Stimulated activated CD8-positive, alpha-beta memory T cell treated with anti-CD3 and anti-CD28 coated beads, Interleukin-4, amount 100 ng/mL, for 4 hours (primary cell): ENCODE results near the gene CDC42BPB.

Experiments
- DNase-seq, 2 donors: peaks; one replicate each; pipeline ENCODE4 v3.0.0-alpha.2; 2020; ENCODE audit warnings: low read depth in 2 of 2, low spot score in 1 of 2

CDC42BPB gene

GRCh38 chr14:102945346-102946130, 111.8 kb downstream of the CDC42BPB start:
- DNase-seq, result no peak

DNA sequence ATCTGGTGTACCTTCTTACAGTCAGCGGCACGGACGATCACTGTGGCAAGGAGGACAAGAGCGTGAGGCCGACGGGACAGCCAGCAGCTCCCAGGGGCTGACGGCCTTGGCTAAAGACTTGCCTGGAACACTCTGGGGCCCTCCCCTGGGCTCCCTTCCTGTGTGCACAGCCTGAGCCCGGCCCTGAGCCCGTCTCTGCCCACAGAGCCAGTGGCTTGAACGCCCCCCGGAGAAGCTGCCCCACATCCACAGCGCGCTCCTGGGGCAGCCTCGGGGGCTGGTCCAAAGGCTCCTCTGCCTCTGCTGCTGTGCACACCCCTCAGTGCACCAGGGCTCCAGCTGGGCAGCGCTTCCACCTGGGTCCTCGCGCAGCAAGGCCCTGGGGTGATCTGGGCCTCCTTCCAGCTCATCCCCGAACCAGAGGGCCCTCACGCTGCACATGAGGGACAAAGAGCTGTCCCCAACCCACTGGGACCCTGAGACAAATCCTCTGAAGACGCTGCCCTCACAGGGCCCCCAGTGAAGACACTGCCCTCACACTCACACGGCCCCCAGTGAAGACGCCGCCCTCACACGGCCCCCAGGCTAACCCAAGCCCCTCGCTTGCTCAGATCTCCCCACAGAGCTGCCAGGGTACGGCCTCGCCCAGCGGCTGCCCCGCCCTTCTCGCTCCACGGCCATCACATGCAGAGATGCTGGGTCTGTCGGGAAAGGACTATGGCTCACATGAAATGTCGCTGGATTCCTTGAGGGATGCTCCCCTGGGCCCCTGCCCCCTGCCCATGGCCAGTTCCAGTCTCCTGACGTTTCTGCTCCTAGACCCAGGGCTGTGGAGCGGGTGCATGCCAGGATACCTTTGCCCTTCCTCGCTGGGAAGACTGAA, 112.7 kb downstream of the CDC42BPB start:
- no peak for DNase-seq

- no peak for DNase-seq
Measured at GRCh38 chr14:102943979-102944378, 113.4 kb downstream of the CDC42BPB start.

GRCh38 chr14:102943454-102943853, 113.9 kb downstream of the CDC42BPB start:
- DNase-seq, result no peak

- DNase-seq, result no peak
Measured at GRCh38 chr14:102942069-102942468, 115.3 kb downstream of the CDC42BPB start.

GRCh38 chr14:102941419-102942011, 115.8 kb downstream of the CDC42BPB start:
- DNase-seq, result no peak

- DNase-seq, result no peak
Measured at GRCh38 chr14:102940729-102941362, 116.5 kb downstream of the CDC42BPB start.

- DNase-seq, result no peak
Measured at GRCh38 chr14:102939820-102940561, 117.4 kb downstream of the CDC42BPB start.

DNA sequence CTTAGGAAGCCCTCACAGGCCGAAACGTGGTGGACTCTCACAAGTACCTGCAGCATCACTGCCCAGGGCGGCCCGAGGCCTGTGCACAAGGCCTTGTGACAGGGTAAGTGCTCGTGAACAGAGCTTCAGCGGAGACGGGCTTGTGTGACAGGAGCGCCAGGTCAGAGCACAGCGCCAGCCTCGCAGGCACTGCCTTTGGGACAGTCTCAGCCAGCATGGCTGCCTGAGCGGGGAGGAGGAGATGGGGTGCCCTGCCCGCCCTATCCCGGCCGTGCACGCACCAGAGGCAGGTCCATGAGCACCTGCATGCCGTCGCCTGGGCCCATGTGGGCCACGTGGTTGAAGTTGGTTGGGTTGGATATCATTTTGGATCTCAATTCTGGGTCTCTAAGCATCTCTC, 118.0 kb downstream of the CDC42BPB start:
- no peak for DNase-seq

- no peak for DNase-seq
Measured at GRCh38 chr14:102938191-102938590, 119.2 kb downstream of the CDC42BPB start.

GRCh38 chr14:102937331-102938175, 119.8 kb downstream of the CDC42BPB start:
- no peak for DNase-seq

DNA sequence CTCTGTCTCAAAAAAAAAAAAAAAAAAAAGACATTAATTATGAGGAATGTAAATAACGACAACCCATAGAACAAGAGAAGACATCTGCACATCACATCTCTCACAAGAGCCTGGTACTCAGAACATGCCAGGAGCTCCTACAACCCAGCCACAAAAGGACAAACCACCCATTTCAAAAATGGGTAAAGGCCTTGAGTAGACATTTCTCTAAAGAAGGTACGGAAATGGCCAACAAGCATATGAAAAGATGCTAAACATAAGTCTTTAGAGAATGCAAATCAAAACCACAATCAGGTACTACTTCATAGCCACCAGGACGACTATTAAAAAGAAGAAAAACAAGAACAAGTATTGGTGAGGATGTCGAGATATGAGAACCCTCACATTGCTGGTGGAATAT, 121.6 kb downstream of the CDC42BPB start:
- no peak for DNase-seq

DNA sequence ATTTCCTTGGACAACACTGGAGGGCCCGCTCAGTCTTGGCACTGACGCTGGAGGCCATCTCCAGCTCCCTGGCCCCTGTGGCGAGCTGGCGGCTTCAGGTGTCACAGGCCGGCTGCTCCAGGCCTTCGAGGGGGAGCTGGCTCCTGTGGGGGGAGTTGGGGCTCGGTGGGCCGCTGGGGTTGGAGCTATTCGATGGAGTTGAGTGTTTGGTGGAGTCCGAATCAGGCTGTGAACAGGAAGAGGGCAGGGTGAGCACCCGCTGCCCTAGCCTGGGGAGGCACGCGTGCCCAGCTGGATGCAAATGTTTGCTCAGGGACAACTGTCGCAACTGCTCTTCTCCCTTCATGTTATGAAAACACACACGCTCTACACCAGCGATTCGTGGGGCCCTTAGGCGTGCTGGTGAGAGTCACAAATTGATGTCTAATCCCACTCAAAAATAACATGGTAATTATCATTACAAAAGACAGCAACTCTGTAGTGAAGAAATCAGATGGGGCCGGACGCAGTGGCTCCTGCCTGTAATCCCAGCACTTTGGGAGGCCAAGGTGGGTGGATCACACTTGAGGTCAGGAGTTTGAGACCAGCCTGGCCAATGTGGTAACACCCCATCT, 123.6 kb downstream of the CDC42BPB start:
- no peak for DNase-seq

DNA sequence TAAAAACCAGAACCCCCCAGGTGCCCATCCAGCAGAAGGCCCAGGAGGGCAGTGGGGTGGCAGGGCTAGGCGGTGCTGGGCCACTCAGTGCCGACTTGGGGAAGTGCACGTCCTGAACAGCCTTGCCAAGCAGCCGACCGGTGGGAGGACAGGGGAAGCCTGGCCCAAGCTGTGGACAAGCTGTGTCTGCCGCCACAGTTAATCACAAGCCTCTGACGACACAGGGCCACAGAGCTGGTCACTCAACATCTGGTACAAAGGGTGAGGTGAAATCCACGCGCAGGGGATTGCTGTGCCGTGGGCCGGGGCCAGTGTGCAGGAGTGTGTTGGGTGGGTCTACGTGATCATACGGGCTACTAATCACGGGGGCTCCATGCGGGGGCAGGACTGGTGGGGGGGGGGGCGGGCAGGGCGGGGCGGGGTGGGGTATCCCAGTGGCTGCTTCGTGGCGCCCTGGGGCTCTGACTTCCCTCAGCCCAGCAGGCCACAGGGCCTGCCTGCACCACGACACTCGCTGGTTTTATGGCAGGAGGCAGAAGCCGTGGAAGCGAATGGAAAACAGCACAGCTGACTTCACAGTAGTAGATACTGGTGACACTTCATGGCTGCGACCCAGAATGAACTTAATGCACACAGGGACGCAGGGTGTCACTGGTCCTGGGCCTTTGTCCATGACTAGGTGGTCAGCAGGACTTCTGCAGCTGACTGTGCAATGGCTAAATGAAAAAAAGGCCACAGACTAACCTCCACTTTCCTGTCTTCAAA, 124.7 kb downstream of the CDC42BPB start:
- DNase-seq, result no peak

DNA sequence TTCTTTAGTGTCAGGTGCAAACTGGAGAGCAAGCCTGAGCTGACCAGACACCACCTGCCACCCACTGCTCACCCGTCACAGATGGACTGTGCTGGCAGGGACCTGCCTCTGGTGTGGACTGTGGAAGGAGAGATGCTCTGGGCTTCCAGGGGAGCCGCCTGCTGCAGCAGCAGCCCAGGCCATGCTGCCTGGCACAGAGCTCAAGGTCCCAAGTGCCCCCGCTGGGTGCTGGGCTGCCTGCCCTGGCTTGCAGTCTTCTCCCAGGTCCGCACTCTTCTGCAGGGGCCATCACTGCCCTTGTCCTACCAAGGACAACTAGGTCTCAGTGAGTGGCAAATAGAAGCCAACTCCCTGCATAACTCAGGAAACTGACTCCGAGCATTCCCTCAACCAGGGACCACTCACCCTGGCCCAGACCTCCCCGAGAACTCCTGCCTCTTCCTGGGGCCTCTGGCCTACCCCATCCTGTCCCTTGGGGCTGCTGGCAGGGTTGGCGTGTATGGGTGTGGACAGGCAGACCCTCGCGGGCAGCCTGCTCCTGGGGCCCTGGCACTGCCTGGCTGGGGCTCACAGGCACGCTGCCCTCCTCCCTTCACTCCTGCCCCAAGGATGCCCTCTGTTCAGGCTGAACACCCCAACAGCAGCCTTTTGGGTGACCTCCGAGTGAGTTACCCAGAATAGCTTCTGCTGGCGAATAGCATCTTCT, 125.6 kb downstream of the CDC42BPB start:
- no peak for DNase-seq

DNA sequence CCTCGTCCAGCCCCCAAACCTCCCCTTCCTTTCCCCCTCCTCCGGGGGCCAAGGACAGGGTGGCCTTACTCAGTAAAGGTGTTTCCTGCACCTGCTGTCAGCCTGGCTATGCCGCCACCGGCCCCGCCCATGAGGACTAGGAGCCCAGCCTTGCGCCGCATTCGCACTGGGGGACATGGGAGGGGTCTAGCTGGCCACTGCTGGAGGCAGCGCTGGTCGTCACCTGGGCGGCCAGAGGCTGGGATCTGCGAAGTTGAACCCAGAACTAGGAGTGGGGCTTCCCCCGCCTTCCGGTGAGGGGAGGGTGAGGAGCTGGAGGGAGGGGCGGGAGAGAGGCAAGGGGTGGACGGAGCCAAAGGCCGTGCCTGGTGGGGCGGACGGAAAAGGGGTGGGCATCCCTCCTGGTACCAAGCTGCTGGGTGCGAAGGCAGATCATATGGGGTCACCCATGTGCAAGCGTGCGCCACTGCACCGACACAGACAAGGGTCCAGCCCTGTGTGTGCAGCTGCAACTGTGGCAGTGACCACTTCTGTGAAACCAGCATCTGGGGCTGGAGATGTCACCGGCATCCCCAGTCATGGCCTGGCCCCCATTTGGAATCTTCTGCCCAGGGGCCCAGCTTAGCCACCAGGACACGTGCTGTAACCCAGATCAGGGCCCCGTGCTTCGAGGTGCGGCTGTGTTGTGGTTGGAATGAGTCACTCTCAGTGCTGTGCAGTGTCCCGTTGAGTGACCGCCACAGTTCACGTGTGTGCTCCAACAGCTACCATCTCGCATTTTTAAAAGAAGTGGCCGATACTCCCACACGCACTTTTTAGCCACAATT, 126.4 kb downstream of the CDC42BPB start:
- no peak for DNase-seq

DNA sequence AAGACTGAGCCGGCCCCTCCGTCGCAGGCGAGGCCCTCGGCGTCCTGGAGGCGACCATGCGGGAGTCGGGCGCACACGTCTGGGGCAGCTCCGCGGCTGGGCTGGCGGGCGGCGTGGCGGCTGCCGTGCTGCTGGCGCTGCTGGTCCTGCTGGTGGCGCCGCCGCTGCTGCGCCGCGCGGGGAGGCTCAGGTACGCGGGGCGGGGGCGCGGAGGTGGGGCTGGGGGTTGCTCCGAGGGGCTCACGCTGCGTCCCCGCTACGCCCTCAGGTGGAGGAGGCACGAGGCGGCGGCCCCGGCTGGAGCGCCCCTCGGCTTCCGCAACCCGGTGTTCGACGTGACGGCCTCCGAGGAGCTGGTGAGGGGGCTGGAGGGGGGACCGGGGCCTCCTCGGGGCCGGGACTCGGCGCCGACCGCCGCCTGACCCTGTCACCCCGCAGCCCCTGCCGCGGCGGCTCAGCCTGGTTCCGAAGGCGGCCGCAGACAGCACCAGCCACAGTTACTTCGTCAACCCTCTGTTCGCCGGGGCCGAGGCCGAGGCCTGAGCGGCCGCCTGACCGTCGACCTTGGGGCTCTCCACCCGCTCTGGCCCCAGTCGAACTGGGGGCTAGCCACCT, 127.1 kb downstream of the CDC42BPB start:
- DNase-seq, result no peak
